Measurements from ENCODE around the gene INSIG2.

Gene INSIG2

DNA sequence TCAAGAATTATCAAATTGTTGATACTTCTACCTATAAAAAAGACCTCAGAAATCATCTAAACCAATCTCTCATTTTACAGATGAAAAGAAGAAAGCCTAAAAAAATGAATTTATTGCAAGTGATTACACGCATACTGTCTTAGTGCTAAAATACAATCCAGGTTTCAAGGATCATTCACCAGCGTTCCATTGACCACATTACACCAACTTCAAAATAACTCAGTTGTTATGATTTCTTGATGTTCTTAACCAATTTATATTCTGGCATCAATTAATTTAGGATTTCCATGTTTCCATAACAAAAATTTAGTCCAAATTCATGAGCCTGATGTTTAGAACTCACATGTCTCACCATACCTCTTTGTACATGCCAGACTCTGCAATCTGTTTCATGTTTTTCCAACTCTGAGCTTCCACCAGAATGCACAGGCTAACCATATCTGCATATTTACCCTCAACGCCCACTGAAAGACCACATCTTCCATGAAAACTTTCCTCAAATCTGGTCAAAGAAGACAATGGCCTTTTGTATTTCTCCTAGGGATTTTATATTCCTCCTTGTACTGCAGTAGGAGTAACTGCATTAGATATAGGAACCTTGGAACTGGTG, 2.1 kb upstream of the INSIG2 start:
- peaks cover 25% of the 10 kb centered on the region for H3K4me1 ChIP-seq (ENCODE audit: insufficient read depth, low read length, severe bottlenecking)
- peaks cover 8% of the 10 kb centered on the region; the same call in 1 of the 2 replicates for H3K27me3 ChIP-seq (ENCODE audit: insufficient read depth, low read length)
- TF ChIP-seq EZH2 (IDR thresholded peaks at IDR 0.05; ENCODE audit: borderline replicate concordance, low read length) (no peak), CTCF (IDR thresholded peaks at IDR 0.05; ENCODE audit: low read length) (no peak)
- H4K20me1 ChIP-seq (ENCODE audit: insufficient read depth, low read length): no peaks in the 10 kb centered on the region
- no peak overlapping the region for H3K4me3 ChIP-seq (ENCODE audit: low read depth, low read length, poor library complexity, severe bottlenecking)
- no peaks in the 10 kb centered on the region for H3K36me3 ChIP-seq (ENCODE audit: insufficient read depth, low read length)
- H3K79me2 ChIP-seq (ENCODE audit: insufficient read depth, low read length): peaks cover 11% of the 10 kb centered on the region; the same call in 1 of the 2 replicates
- H3K9ac ChIP-seq (ENCODE audit: low read length): no peak overlapping the region
- no peaks in the 10 kb centered on the region for H3K9me3 ChIP-seq (ENCODE audit: low read length)
- no peak overlapping the region for H3K27ac ChIP-seq (ENCODE audit: low read depth, low read length, poor library complexity, severe bottlenecking)
- no peak overlapping the region for H3K4me2 ChIP-seq (ENCODE audit: low read length)
- H3K9me2 ChIP-seq (ENCODE audit: low read depth, low read length): no peaks in the 10 kb centered on the region
- no peaks in the 10 kb centered on the region for H3F3A ChIP-seq (ENCODE audit: insufficient read depth, low read length)
- no peak overlapping the region for H2AFZ ChIP-seq (ENCODE audit: low read length)

GRCh38 chr2:118089139-118089800, 999 bp downstream of the INSIG2 start:
- no peaks in the 10 kb centered on the region for H3F3A ChIP-seq (ENCODE audit: insufficient read depth, low read length)
- H2AFZ ChIP-seq (ENCODE audit: low read length): no peak overlapping the region
- H3K9ac ChIP-seq (ENCODE audit: low read length): peak overlapping the region; percentile 92
- H4K20me1 ChIP-seq (ENCODE audit: insufficient read depth, low read length): no peaks in the 10 kb centered on the region
- H3K27me3 ChIP-seq (ENCODE audit: insufficient read depth, low read length): peaks cover 8% of the 10 kb centered on the region; the same call in 1 of the 2 replicates
- H3K9me3 ChIP-seq (ENCODE audit: low read length): no peaks in the 10 kb centered on the region
- H3K36me3 ChIP-seq (ENCODE audit: insufficient read depth, low read length): no peaks in the 10 kb centered on the region
- TF ChIP-seq EZH2 (IDR thresholded peaks at IDR 0.05; ENCODE audit: borderline replicate concordance, low read length): no peak
- TF ChIP-seq CTCF (IDR thresholded peaks at IDR 0.05; ENCODE audit: low read length): 0 out of 2 replicates have a peak, but pooled peaks have one; percentile 11
- H3K27ac ChIP-seq (ENCODE audit: low read depth, low read length, poor library complexity, severe bottlenecking): no peak overlapping the region
- peaks cover 25% of the 10 kb centered on the region for H3K4me1 ChIP-seq (ENCODE audit: insufficient read depth, low read length, severe bottlenecking)
- peak overlapping the region; percentile 87 for H3K4me2 ChIP-seq (ENCODE audit: low read length)
- H3K9me2 ChIP-seq (ENCODE audit: low read depth, low read length): no peaks in the 10 kb centered on the region
- H3K4me3 ChIP-seq (ENCODE audit: low read depth, low read length, poor library complexity, severe bottlenecking): peak overlapping the region; percentile 99
- peaks cover 11% of the 10 kb centered on the region; the same call in 1 of the 2 replicates for H3K79me2 ChIP-seq (ENCODE audit: insufficient read depth, low read length)

DNA sequence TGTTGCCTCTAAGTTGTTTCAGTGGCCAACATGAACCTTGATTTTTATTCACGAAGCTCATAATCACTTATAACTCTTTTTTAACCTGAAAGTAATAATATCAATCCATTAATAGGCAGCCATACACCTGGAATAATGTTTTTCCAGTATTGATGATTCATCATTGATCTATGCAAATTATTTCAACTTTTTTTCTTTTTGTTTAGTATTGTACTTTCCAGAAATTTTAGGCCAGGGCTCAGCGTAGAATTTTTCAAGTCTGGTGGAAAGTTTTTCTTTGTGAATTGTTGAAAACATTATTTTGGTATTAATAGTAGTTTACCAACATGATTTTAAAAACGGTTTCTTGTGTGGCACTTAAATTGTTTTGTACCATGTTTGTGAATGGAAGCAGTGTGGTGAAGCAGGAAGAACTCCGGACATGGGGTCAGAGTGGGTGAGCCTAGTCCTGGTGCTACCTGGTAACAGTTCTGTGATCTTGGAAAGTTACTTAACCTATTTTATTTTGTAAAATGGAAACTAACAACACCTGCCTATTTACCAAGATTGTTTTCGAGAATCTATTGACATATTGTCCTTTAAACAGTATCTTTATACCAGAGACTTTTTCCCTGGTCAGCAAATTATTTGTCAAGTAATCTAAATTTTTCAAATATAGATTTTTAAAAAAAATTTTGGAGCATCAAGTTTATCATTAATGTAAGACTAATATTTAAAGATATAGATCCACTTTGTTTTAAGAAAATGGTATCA, 2.3 kb downstream of the INSIG2 start:
- Histone ChIP-seq H3K4me1 (ENCODE audit: insufficient read depth, low read length, severe bottlenecking) (peaks cover 25% of the 10 kb centered on the region), H3K9ac (ENCODE audit: low read length) (no peak overlapping the region), H3K27me3 (ENCODE audit: insufficient read depth, low read length) (peaks cover 8% of the 10 kb centered on the region; the same call in 1 of the 2 replicates), H2AFZ (ENCODE audit: low read length) (no peak overlapping the region), H3K27ac (ENCODE audit: low read depth, low read length, poor library complexity, severe bottlenecking) (no peak overlapping the region), H3K36me3 (ENCODE audit: insufficient read depth, low read length) (no peaks in the 10 kb centered on the region), H3F3A (ENCODE audit: insufficient read depth, low read length) (no peaks in the 10 kb centered on the region), H3K9me3 (ENCODE audit: low read length) (no peaks in the 10 kb centered on the region), H3K4me3 (ENCODE audit: low read depth, low read length, poor library complexity, severe bottlenecking) (peak overlapping the region; percentile 99), H3K4me2 (ENCODE audit: low read length) (peak overlapping the region; percentile 87; the same call in 1 of the 2 replicates), H3K9me2 (ENCODE audit: low read depth, low read length) (no peaks in the 10 kb centered on the region), H3K79me2 (ENCODE audit: insufficient read depth, low read length) (peaks cover 19% of the 10 kb centered on the region; the same call in 1 of the 2 replicates), H4K20me1 (ENCODE audit: insufficient read depth, low read length) (no peaks in the 10 kb centered on the region)
- no peak for TF ChIP-seq EZH2 (IDR thresholded peaks at IDR 0.05; ENCODE audit: borderline replicate concordance, low read length)
- TF ChIP-seq CTCF (IDR thresholded peaks at IDR 0.05; ENCODE audit: low read length): no peak
